Adipocyte (in vitro differentiated cells): ENCODE data around the gene RMDN3.
A peak's percentile ranks its signal among the peaks of the same experiment; 100 is the strongest.

Experiments
- DNase-seq: peaks from one replicate; pipeline ENCODE4 v3.0.0-alpha.2; 2015; ENCODE audit warnings: low read depth
- H3K27me3 ChIP-seq: replicated peaks from 2 replicates; pipeline ENCODE4 v1.7.0; 2013; ENCODE audit warnings: mild to moderate bottlenecking, low read length, moderate library complexity; ENCODE audit not compliant: control insufficient read depth, insufficient read depth
- H3K36me3 ChIP-seq: 2 replicates; pipeline ENCODE4 v1.7.0; 2013; ENCODE audit warnings: low read length, mild to moderate bottlenecking, moderate library complexity; ENCODE audit not compliant: control insufficient read depth, insufficient read depth, severe bottlenecking
- H3K4me1 ChIP-seq: 2 replicates; pipeline ENCODE4 v1.7.0; 2013; ENCODE audit warnings: mild to moderate bottlenecking, low read length, moderate library complexity; ENCODE audit not compliant: control insufficient read depth, insufficient read depth
- H3K4me3 ChIP-seq: 2 replicates; pipeline ENCODE4 v1.7.0; 2013; ENCODE audit warnings: mild to moderate bottlenecking, low read length, moderate library complexity
- H3K9ac ChIP-seq: 2 replicates; pipeline ENCODE4 v1.7.0; 2013; ENCODE audit warnings: mild to moderate bottlenecking, low read length, moderate library complexity
- H3K9me3 ChIP-seq: 2 replicates; pipeline ENCODE4 v1.7.0; 2013; ENCODE audit warnings: mild to moderate bottlenecking, low read length, moderate library complexity; ENCODE audit not compliant: control insufficient read depth

The RMDN3 gene

GRCh38 chr15:40771242-40771641, 16.2 kb upstream of the RMDN3 start:
- no peak for DNase-seq
- no peak overlapping the region for H3K4me3 ChIP-seq
- no peaks in the 10 kb centered on the region for H3K27me3 ChIP-seq
- H3K9me3 ChIP-seq: no peaks in the 10 kb centered on the region
- H3K9ac ChIP-seq: no peak overlapping the region
- peaks cover 29% of the 10 kb centered on the region for H3K4me1 ChIP-seq
- H3K36me3 ChIP-seq: peaks cover 44% of the 10 kb centered on the region

- H3K9me3 ChIP-seq: no peaks in the 10 kb centered on the region
- peaks cover 34% of the 10 kb centered on the region for H3K36me3 ChIP-seq
- H3K4me1 ChIP-seq: peaks cover 38% of the 10 kb centered on the region
- DNase-seq: no peak
- H3K27me3 ChIP-seq: no peaks in the 10 kb centered on the region
- no peak overlapping the region for H3K4me3 ChIP-seq
- no peak overlapping the region for H3K9ac ChIP-seq
Measured at GRCh38 chr15:40770147-40770721, 15.2 kb upstream of the RMDN3 start.

GRCh38 chr15:40769274-40770146, 14.5 kb upstream of the RMDN3 start, which contains the start of gene C15orf62:
C15orf62 (plus strand) TSS chr15:40769980; CDS start chr15:40770496, 516 bp downstream.
- DNase-seq: no peak
- H3K9me3 ChIP-seq: no peaks in the 10 kb centered on the region
- H3K9ac ChIP-seq: no peak within 1 kb of the TSS
- H3K4me1 ChIP-seq: peaks cover 46% of the 10 kb centered on the region
- H3K4me3 ChIP-seq: no peak within 1 kb of the TSS
- peaks cover 26% of the 10 kb centered on the region for H3K36me3 ChIP-seq
- no peaks in the 10 kb centered on the region for H3K27me3 ChIP-seq

- Histone ChIP-seq H3K4me3 (no peak overlapping the region), H3K4me1 (peaks cover 52% of the 10 kb centered on the region), H3K9ac (no peak overlapping the region), H3K27me3 (no peaks in the 10 kb centered on the region), H3K9me3 (no peaks in the 10 kb centered on the region), H3K36me3 (peaks cover 18% of the 10 kb centered on the region)
- no peak for DNase-seq
Measured at GRCh38 chr15:40768521-40769273, 13.6 kb upstream of the RMDN3 start.

- Histone ChIP-seq H3K9ac (no peak overlapping the region), H3K4me1 (peaks cover 60% of the 10 kb centered on the region), H3K27me3 (no peaks in the 10 kb centered on the region), H3K9me3 (no peaks in the 10 kb centered on the region), H3K36me3 (peaks cover 11% of the 10 kb centered on the region), H3K4me3 (no peak overlapping the region)
- DNase-seq: no peak
Measured at GRCh38 chr15:40767838-40768500, 12.9 kb upstream of the RMDN3 start.

- DNase-seq: no peak
- Histone ChIP-seq H3K27me3 (no peaks in the 10 kb centered on the region), H3K36me3 (peaks cover 6% of the 10 kb centered on the region), H3K9ac (no peak overlapping the region), H3K9me3 (no peaks in the 10 kb centered on the region), H3K4me3 (no peak overlapping the region), H3K4me1 (peaks cover 57% of the 10 kb centered on the region)
Measured at GRCh38 chr15:40766906-40767837, 12.1 kb upstream of the RMDN3 start.

- Histone ChIP-seq H3K36me3 (peaks cover 6% of the 10 kb centered on the region), H3K4me1 (peaks cover 54% of the 10 kb centered on the region)
Measured at GRCh38 chr15:40766194-40766815, 11.3 kb upstream of the RMDN3 start.

GRCh38 chr15:40764629-40765103, 9.6 kb upstream of the RMDN3 start:
- peak overlapping the region; percentile 79 for H3K9ac ChIP-seq
- H3K9me3 ChIP-seq: no peaks in the 10 kb centered on the region
- peak overlapping the region; percentile 82 for H3K4me3 ChIP-seq
- H3K27me3 ChIP-seq: peaks cover 3% of the 10 kb centered on the region
- no peak for DNase-seq
- H3K36me3 ChIP-seq: peaks cover 6% of the 10 kb centered on the region
- peaks cover 45% of the 10 kb centered on the region for H3K4me1 ChIP-seq

More at GRCh38 chr15:40766194-40766815, 11.3 kb upstream of the RMDN3 start:
- no peak overlapping the region for H3K4me3 ChIP-seq
- H3K9me3 ChIP-seq: no peaks in the 10 kb centered on the region
- no peaks in the 10 kb centered on the region for H3K27me3 ChIP-seq
- peak; percentile 28 for DNase-seq
- H3K9ac ChIP-seq: no peak overlapping the region

- DNase-seq: peak; percentile 81
- H3K4me3 ChIP-seq: peak within 1 kb of the TSS; percentile 82
- peak within 1 kb of the TSS; percentile 79 for H3K9ac ChIP-seq
- H3K4me1 ChIP-seq: peaks cover 45% of the 10 kb centered on the region
- peaks cover 3% of the 10 kb centered on the region for H3K27me3 ChIP-seq
- H3K9me3 ChIP-seq: no peaks in the 10 kb centered on the region
- H3K36me3 ChIP-seq: peaks cover 6% of the 10 kb centered on the region
Measured at GRCh38 chr15:40763801-40764628, 9.0 kb upstream of the RMDN3 start, which contains the start of gene GCHFR. GCHFR (plus strand) TSS chr15:40764068; CDS start chr15:40764181, 113 bp downstream.
